ENCODE results near the gene SI. TPM values are rescaled to one million over a fixed set of nuclear protein-coding genes. Genes with fewer than 3 reads are reported as not detected.

SI gene
- total and polyA plus RNA-seq, 5 donors from 2014 or later, result not detected

DNA sequence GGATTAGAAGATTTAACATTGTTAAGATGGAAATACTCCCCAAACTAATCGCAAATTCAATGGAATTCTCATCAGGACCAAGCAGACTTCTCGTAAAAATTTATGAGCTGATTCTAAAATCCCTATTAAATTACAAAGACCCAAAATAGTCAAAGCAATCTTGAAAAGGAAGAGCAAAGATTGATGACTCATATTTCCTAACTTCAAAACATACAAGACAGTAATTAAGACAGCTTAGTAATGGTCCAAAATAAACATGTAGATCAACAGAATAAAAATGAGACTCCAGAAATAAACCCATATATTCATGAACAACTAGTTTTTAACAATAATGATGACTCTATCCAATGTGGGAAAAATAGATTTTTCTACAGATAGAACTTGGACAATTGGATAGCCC lies 148.7 kb downstream of the SI start:
- Histone ChIP-seq H3K4me3 (ENCODE audit: low read depth, low read length) (no peak overlapping the region), H3K9me3 (ENCODE audit: control insufficient read depth in 2 of 2, low read length in 2 of 2) (peaks cover 3 to 12% of the 10 kb centered on the region in 2 experiments), H3K27me3 (ENCODE audit: control insufficient read depth, insufficient read depth, low read length) (no peaks in the 10 kb centered on the region), H3K36me3 (ENCODE audit: control insufficient read depth, insufficient read depth, low read length) (no peaks in the 10 kb centered on the region), H3K27ac (ENCODE audit: insufficient read depth, low read length, poor library complexity, severe bottlenecking) (no peak overlapping the region), H3K4me1 (ENCODE audit: control insufficient read depth, insufficient read depth, low read length, poor library complexity, severe bottlenecking) (no peaks in the 10 kb centered on the region)
- no peaks in the 10 kb centered on the region for H3K27me3 Mint-ChIP-seq
- H3K36me3 Mint-ChIP-seq, result no peaks in the 10 kb centered on the region
- H3K4me3 Mint-ChIP-seq, result no peak overlapping the region
- DNase-seq, result no peak
- no peaks in the 10 kb centered on the region for H3K4me1 Mint-ChIP-seq
- H3K9me3 Mint-ChIP-seq, result peaks cover 0 to 23% (median 8%) of the 10 kb centered on the region in 7 donors
- no peak overlapping the region for H3K27ac Mint-ChIP-seq
- ATAC-seq (ENCODE audit: low read depth in 2 of 2), result no peak

Other genes with a start within 250 kb of the SI start
- gene SLITRK3, start 117.9 kb upstream of the SI start, total RNA-seq, result not detected
- not detected for gene SLITRK3, start 117.9 kb upstream of the SI start, polyA plus RNA-seq